HepG2 (cell line): ENCODE measurements around the gene ELSPBP1.

Experiments
- BCLAF1 ChIP-seq: fragments of 450-650 bp; IDR thresholded peaks from 2 replicates; pipeline ENCODE4 v1.6.1; 2017; ENCODE audit warnings: mild to moderate bottlenecking
- CREB3 ChIP-seq: sonication (generic); formaldehyde crosslinking; IDR thresholded peaks from 2 replicates; pipeline ENCODE4 v1.5.0; 2020; ENCODE audit warnings: missing genetic modification reagents
- ELF1 ChIP-seq: sonication (generic); formaldehyde crosslinking; IDR thresholded peaks from 2 replicates; pipeline ENCODE4 v1.4.0; 2020; ENCODE audit warnings: missing genetic modification reagents
- JUN ChIP-seq: sonication (generic); formaldehyde crosslinking; IDR thresholded peaks from 2 replicates; pipeline ENCODE4 v1.4.0; 2020; ENCODE audit warnings: mild to moderate bottlenecking, missing genetic modification reagents
- PREB ChIP-seq: sonication (generic); formaldehyde crosslinking; IDR thresholded peaks from 2 replicates; pipeline ENCODE4 v1.4.0; 2020; ENCODE audit warnings: missing genetic modification reagents
- SIN3A ChIP-seq: IDR thresholded peaks from 2 replicates; pipeline ENCODE4 v1.6.1; 2011; ENCODE audit warnings: low read depth, mild to moderate bottlenecking, control low read depth, low read length, borderline replicate concordance
- SMARCC2 ChIP-seq: fragments of 450-650 bp; IDR thresholded peaks from 2 replicates; pipeline ENCODE4 v1.6.1; 2017; ENCODE audit warnings: antibody characterized with exemption, mild to moderate bottlenecking
- THAP11 ChIP-seq: IDR thresholded peaks from 2 replicates; pipeline ENCODE4 v1.6.1; 2016; ENCODE audit warnings: missing biosample characterization, missing genetic modification reagents
- ZSCAN5A ChIP-seq: sonication (generic); formaldehyde crosslinking; IDR thresholded peaks from 2 replicates; pipeline ENCODE4 v1.8.0; 2022; ENCODE audit warnings: mild to moderate bottlenecking, missing genetic modification reagents, borderline replicate concordance
- TF ChIP-seq, protein P1 (sequence below): sonication (generic); formaldehyde crosslinking; IDR thresholded peaks from 2 replicates; pipeline ENCODE4 v1.5.0; 2020; ENCODE audit warnings: missing genetic modification reagents, mild to moderate bottlenecking, borderline replicate concordance
- TF ChIP-seq, protein P2 (sequence below): sonication (generic); formaldehyde crosslinking; IDR thresholded peaks from 2 replicates; pipeline ENCODE4 v1.4.0; 2020; ENCODE audit warnings: mild to moderate bottlenecking, missing genetic modification reagents, borderline replicate concordance

DNA sequence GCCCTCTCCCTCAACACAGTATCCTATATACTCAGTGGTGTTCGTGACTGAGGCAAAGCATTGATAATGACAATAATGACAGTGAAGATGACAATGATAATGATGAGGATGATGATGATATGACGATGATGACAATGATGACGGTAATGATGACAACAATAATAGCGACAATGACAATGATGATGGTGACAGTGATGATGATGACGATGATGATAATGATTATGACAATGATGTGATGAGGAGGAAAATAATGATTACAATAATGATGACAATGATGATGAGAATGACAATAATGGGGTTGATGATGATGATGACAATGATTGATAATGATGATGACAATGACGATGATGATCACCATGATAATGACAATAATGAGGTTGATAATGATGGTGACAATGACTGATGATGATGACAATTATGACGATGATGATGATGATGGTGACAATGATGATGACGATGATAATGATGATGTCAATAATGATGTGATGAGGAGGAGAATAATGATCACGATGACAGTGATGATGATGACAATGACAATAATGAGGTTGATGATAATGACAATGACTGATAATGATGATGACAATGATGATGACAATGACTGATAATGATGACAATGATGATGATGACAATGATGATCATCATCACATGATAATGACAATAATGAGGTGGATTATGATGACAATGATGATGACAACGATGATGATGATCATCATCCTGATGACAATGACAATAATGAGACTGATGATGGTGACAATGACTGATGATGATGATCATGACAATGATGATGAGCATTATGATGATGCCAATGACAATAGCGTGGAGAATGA lies 16.7 kb downstream of the ELSPBP1 start:
- TF ChIP-seq SIN3A: no peak
- no peak for TF ChIP-seq THAP11 (CRISPR knock-in tag)
- TF ChIP-seq, protein P1, sequence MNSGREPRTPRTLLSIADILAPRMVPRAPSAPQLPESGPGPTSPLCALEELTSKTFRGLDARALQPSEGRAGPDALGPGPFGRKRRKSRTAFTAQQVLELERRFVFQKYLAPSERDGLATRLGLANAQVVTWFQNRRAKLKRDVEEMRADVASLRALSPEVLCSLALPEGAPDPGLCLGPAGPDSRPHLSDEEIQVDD (CRISPR knock-in tag): no peak
- TF ChIP-seq, protein P2, sequence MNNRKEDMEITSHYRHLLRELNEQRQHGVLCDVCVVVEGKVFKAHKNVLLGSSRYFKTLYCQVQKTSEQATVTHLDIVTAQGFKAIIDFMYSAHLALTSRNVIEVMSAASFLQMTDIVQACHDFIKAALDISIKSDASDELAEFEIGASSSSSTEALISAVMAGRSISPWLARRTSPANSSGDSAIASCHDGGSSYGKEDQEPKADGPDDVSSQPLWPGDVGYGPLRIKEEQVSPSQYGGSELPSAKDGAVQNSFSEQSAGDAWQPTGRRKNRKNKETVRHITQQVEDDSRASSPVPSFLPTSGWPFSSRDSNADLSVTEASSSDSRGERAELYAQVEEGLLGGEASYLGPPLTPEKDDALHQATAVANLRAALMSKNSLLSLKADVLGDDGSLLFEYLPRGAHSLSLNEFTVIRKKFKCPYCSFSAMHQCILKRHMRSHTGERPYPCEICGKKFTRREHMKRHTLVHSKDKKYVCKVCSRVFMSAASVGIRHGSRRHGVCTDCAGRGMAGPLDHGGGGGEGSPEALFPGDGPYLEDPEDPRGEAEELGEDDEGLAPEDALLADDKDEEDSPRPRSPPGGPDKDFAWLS (CRISPR knock-in tag): no peak
- TF ChIP-seq ZSCAN5A (CRISPR knock-in tag): no peak
- TF ChIP-seq ELF1 (CRISPR knock-in tag): no peak
- TF ChIP-seq BCLAF1: no peak
- no peak for TF ChIP-seq JUN (CRISPR knock-in tag)
- no peak for TF ChIP-seq CREB3
- no peak for TF ChIP-seq SMARCC2
- TF ChIP-seq PREB: no peak
